HCT116 (cell line): ENCODE data around the gene ANGPT4. TPM values are rescaled to one million over a fixed set of nuclear protein-coding genes. Genes with fewer than 3 reads are reported as not detected.

Experiments
- ATAC-seq: fragments of 200-7000 bp; cut with Tn5 transposase; 2 replicates; pipeline ENCODE4 v1.9.1; 2020; ENCODE audit warnings: mild to moderate bottlenecking, moderate library complexity
- BruUV-seq: library from RNA; stranded (reverse); fragments of 400-500 nt; replicated peaks from 2 replicates; lab custom pipeline; 2021; lab: Mats Ljungman, UMichigan
- CTCF ChIA-PET: fragments of 300-600 bp; sonication (Branson Sonifier 250); formaldehyde crosslinking; loops from one replicate; lab custom pipeline; 2021; ENCODE audit warnings: antibody characterized with exemption; lab: Charles Lee
- POLR2A ChIA-PET: fragments of 300-600, 350-600 bp; sonication (Branson Sonifier 250); formaldehyde crosslinking; loops from one replicate; lab custom pipeline; 2021; ENCODE audit warnings: antibody characterized with exemption; lab: Charles Lee
- RAD21 ChIA-PET, 2 experiments: fragments of 300-600 bp; sonication (Branson Sonifier 250); formaldehyde crosslinking; loops; one replicate each; lab custom pipeline; 2023; ENCODE audit warnings: low total read pairs in 2 of 2; ENCODE audit not compliant: uncharacterized antibody in 2 of 2, unreplicated experiment in 2 of 2, low non-redundant PET in 1 of 2; lab: Charles Lee
- DNase-seq: peaks from one replicate; pipeline ENCODE4 v3.0.0-alpha.2; 2010; ENCODE audit warnings: low read depth, low spot score
- H2AFZ ChIP-seq: fragments of 200-600 bp; shearing (Covaris generic), sonication (generic); 2 replicates; pipeline ENCODE4 v1.6.1; 2017; ENCODE audit warnings: low read depth, mixed run types, mixed read lengths, antibody characterized with exemption, low read length; ENCODE audit not compliant: poor library complexity, severe bottlenecking
- H3K27ac ChIP-seq: 2 replicates; pipeline ENCODE4 v1.5.1; 2012; ENCODE audit warnings: low read depth, low read length
- H3K27me3 ChIP-seq: fragments of 200-600 bp; sonication (generic); 2 replicates; pipeline ENCODE4 v1.6.1; 2016; ENCODE audit warnings: mixed run types, low read length, mixed read lengths; ENCODE audit not compliant: insufficient read depth
- H3K36me3 ChIP-seq, 2 experiments: fragments of 200-500 bp in 1 of 2; fragments of 200-600 bp in 1 of 2; sonication (Bioruptor generic) in 1 of 2; sonication (generic) in 1 of 2; 2 replicates each; pipeline versions ENCODE4 v1.5.1 to v1.6.1; 2014 to 2016; ENCODE audit warnings: low read length in 2 of 2, inconsistent platforms in 1 of 2, mixed read lengths in 1 of 2, mixed run types in 1 of 2; ENCODE audit not compliant: insufficient read depth in 2 of 2, control insufficient read depth in 1 of 2
- H3K4me1 ChIP-seq, 2 experiments: fragments of 200-600 bp in 1 of 2; sonication (generic) in 1 of 2; 2 replicates each; pipeline versions ENCODE4 v1.5.1 to v1.6.1; 2012 to 2017; ENCODE audit warnings: low read length in 2 of 2, inconsistent platforms in 1 of 2, mild to moderate bottlenecking in 1 of 2, mixed read lengths in 1 of 2, mixed run types in 1 of 2, moderate library complexity in 1 of 2; ENCODE audit not compliant: insufficient read depth in 2 of 2, control insufficient read depth in 1 of 2
- H3K4me2 ChIP-seq: fragments of 200-600 bp; sonication (generic); 2 replicates; pipeline ENCODE4 v1.6.1; 2017; ENCODE audit warnings: mixed run types, low read length, mixed read lengths
- H3K4me3 ChIP-seq, 2 experiments: fragments of 200-600 bp in 1 of 2; sonication (generic) in 1 of 2; replicated peaks in 1 of 2; 2 replicates each; pipeline ENCODE4 v1.5.1; 2011 to 2016; ENCODE audit warnings: low read length in 2 of 2, control low read depth in 1 of 2, low read depth in 1 of 2, mild to moderate bottlenecking in 1 of 2, mixed read lengths in 1 of 2, mixed run types in 1 of 2
- H3K79me2 ChIP-seq: fragments of 200-600 bp; sonication (generic); 2 replicates; pipeline ENCODE4 v1.6.1; 2017; ENCODE audit warnings: mild to moderate bottlenecking, mixed run types, low read length, moderate library complexity, mixed read lengths; ENCODE audit not compliant: insufficient read depth
- H3K9ac ChIP-seq: fragments of 200-600 bp; sonication (generic); 2 replicates; pipeline ENCODE4 v1.6.1; 2016; ENCODE audit warnings: low read length, mixed read lengths
- H3K9me2 ChIP-seq: fragments of 200-600 bp; sonication (generic), shearing (Covaris generic); 2 replicates; pipeline ENCODE4 v1.6.1; 2017; ENCODE audit warnings: mixed run types, mild to moderate bottlenecking, moderate library complexity; ENCODE audit not compliant: insufficient read depth
- H3K9me3 ChIP-seq, 2 experiments: fragments of 200-500 bp in 1 of 2; fragments of 200-600 bp in 1 of 2; sonication (Bioruptor generic) in 1 of 2; sonication (generic) in 1 of 2; 2 replicates each; pipeline ENCODE4 v1.6.1; 2014 to 2017; ENCODE audit warnings: low read length in 2 of 2, mixed read lengths in 2 of 2, inconsistent platforms in 1 of 2, low read depth in 1 of 2, mild to moderate bottlenecking in 1 of 2, mixed run types in 1 of 2, moderate library complexity in 1 of 2; ENCODE audit not compliant: control insufficient read depth in 1 of 2, insufficient read depth in 1 of 2
- H4K20me1 ChIP-seq: fragments of 200-600 bp; sonication (generic), shearing (Covaris generic); 2 replicates; pipeline ENCODE4 v1.6.1; 2017; ENCODE audit warnings: mixed run types, mild to moderate bottlenecking, moderate library complexity; ENCODE audit not compliant: insufficient read depth
- CEBPB ChIP-seq: IDR thresholded peaks from 2 replicates; pipeline ENCODE4 v1.6.1; 2012; ENCODE audit warnings: low read depth
- CTCF ChIP-seq, 3 experiments: fragments of 200-600 bp in 1 of 3; sonication (generic) in 1 of 3; IDR thresholded peaks in 2 of 3; conservative IDR thresholded peaks in 1 of 3; 2 replicates each; pipeline ENCODE4 v1.5.1; 2012 to 2017; ENCODE audit warnings: low read depth in 2 of 3, low read length in 2 of 3, antibody characterized with exemption in 1 of 3, borderline replicate concordance in 1 of 3, control low read depth in 1 of 3, mild to moderate bottlenecking in 1 of 3, mixed read lengths in 1 of 3, mixed run types in 1 of 3, moderate library complexity in 1 of 3; ENCODE audit not compliant: insufficient read depth in 1 of 3
- ELF1 ChIP-seq: IDR thresholded peaks from 2 replicates; pipeline ENCODE4 v1.6.1; 2012; ENCODE audit warnings: low read depth, borderline replicate concordance
- EZH2phosphoT487 ChIP-seq: fragments of 200-600 bp; IDR thresholded peaks from 2 replicates; pipeline ENCODE4 v1.6.1; 2018; ENCODE audit warnings: antibody characterized with exemption, borderline replicate concordance
- JUND ChIP-seq: IDR thresholded peaks from 2 replicates; pipeline ENCODE4 v1.6.1; 2012
- POLR2A ChIP-seq: IDR thresholded peaks from 2 replicates; pipeline ENCODE4 v1.7.0; 2011; ENCODE audit warnings: borderline replicate concordance; ENCODE audit not compliant: insufficient read depth, insufficient read length; ENCODE audit errors: extremely low read depth
- POLR2AphosphoS5 ChIP-seq: IDR thresholded peaks from 2 replicates; pipeline ENCODE4 v1.6.1; 2011; ENCODE audit warnings: mild to moderate bottlenecking, low read depth, low read length, moderate library complexity
- REST ChIP-seq: IDR thresholded peaks from 2 replicates; pipeline ENCODE4 v1.6.1; 2012; ENCODE audit warnings: low read depth
- SRF ChIP-seq: IDR thresholded peaks from 2 replicates; pipeline ENCODE4 v1.6.1; 2012; ENCODE audit warnings: low read depth
- ZBTB33 ChIP-seq: IDR thresholded peaks from 2 replicates; pipeline ENCODE4 v1.6.1; 2011; ENCODE audit warnings: mild to moderate bottlenecking, low read length, moderate library complexity; ENCODE audit not compliant: insufficient replicate concordance; ENCODE audit errors: extremely low read depth
- ZFX ChIP-seq: fragments of 450-650 bp; IDR thresholded peaks from 2 replicates; pipeline ENCODE4 v1.6.1; 2017
- ZNF274 ChIP-seq: fragments of 200-500 bp; sonication (Bioruptor generic); IDR thresholded peaks from 2 replicates; pipeline ENCODE4 v1.6.1; 2014; ENCODE audit warnings: mild to moderate bottlenecking, low read depth, low read length, inconsistent platforms
- intact Hi-C: fragments of 100-400 bp; cut with micrococcal nuclease; formaldehyde crosslinking; loops from 2 replicates; pipeline ENCODE4 v1.10.0; 2022
- total RNA-seq: library from RNA; stranded (reverse); gene quantifications from one replicate; pipeline ENCODE4 v1.2.1, GENCODE V29; 2021; ENCODE audit not compliant: unreplicated experiment

The ANGPT4 gene
- total RNA-seq, 1 experiment from 2014 or later = not detected

GRCh38 chr20:906703-907270, 9.3 kb downstream of the ANGPT4 start:
- H3K27me3 ChIP-seq = no peaks in the 10 kb centered on the region
- ChIA-PET CTCF (no interaction called here), POLR2A (no interaction called here), RAD21 (no interaction called here)
- no peak overlapping the region for H3K4me3 ChIP-seq
- no peak overlapping the region for H3K4me2 ChIP-seq
- no peaks in the 10 kb centered on the region for H3K79me2 ChIP-seq
- no peaks in the 10 kb centered on the region; a peak in 1 of 4 replicates for H3K4me1 ChIP-seq
- BruUV-seq = no TSS peak
- H3K9me3 ChIP-seq = no peaks in the 10 kb centered on the region
- DNase-seq = no peak
- no peak overlapping the region for H3K27ac ChIP-seq
- TF ChIP-seq ZNF274 = no peak
- TF ChIP-seq ELF1 = no peak
- no peak for TF ChIP-seq EZH2phosphoT487
- no peak for TF ChIP-seq CTCF (IDR thresholded peaks at IDR 0.05 in 2 of 3, conservative IDR thresholded peaks at IDR 0.05 in 1 of 3; ENCODE audit: borderline replicate concordance in 1 of 3, insufficient read depth in 1 of 3, low read depth in 2 of 3, low read length in 2 of 3)
- TF ChIP-seq POLR2A = no peak
- TF ChIP-seq ZBTB33 = no peak
- TF ChIP-seq CEBPB = no peak
- no peak for TF ChIP-seq SRF
- TF ChIP-seq POLR2AphosphoS5 = no peak
- TF ChIP-seq REST = no peak
- TF ChIP-seq ZFX = no peak
- no peak for TF ChIP-seq JUND
- H3K9ac ChIP-seq = no peak overlapping the region
- no peaks in the 10 kb centered on the region for H3K9me2 ChIP-seq
- no peaks in the 10 kb centered on the region for H3K36me3 ChIP-seq
- H2AFZ ChIP-seq = no peak overlapping the region
- intact Hi-C loops = no loop called here
- no peak for ATAC-seq
- H4K20me1 ChIP-seq = no peaks in the 10 kb centered on the region
